NOMO-1 treated with dmso at 0.1 percent for 144 hours (cell line): Measurements from ENCODE around the gene NT5C2.
"Not testable (repeated sequence)": the region's sequence is repeated elsewhere in the genome, so short reads cannot be mapped to it uniquely, and the experiment has no call there.

Experiments used
- DNase-seq: peaks from one replicate; lab custom pipeline; 2025; ENCODE audit not compliant: unreplicated experiment; lab: John Stamatoyannopoulos, UW

Gene NT5C2

DNA sequence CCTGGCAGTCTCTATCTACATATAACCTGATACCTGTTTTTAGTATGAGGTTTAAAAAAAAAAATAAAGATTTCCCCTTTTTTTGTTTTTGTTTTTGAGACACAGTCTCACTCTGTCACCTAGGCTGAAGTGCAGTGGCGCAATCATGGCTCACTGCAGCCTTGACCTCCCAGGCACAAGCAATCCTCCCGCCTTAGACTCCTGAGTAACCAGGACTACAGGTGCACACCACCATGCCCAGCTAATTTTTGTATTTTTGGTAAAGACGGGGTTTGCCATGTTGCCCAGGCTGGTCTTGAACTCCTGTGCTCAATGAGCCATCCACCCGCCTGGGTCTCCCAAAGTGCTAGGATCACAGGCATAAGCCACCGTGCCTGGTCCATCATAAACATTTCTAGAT, 25.5 kb downstream of the NT5C2 start:
- DNase-seq = not testable (repeated sequence)

GRCh38 chr10:103166523-103166922, 26.5 kb downstream of the NT5C2 start:
- DNase-seq = no peak

GRCh38 chr10:103163766-103164403, 29.2 kb downstream of the NT5C2 start:
- not testable (repeated sequence) for DNase-seq

GRCh38 chr10:103157246-103157645, 35.8 kb downstream of the NT5C2 start:
- DNase-seq = no peak

- DNase-seq = no peak
Observed at GRCh38 chr10:103155471-103156085, 37.5 kb downstream of the NT5C2 start.

DNA sequence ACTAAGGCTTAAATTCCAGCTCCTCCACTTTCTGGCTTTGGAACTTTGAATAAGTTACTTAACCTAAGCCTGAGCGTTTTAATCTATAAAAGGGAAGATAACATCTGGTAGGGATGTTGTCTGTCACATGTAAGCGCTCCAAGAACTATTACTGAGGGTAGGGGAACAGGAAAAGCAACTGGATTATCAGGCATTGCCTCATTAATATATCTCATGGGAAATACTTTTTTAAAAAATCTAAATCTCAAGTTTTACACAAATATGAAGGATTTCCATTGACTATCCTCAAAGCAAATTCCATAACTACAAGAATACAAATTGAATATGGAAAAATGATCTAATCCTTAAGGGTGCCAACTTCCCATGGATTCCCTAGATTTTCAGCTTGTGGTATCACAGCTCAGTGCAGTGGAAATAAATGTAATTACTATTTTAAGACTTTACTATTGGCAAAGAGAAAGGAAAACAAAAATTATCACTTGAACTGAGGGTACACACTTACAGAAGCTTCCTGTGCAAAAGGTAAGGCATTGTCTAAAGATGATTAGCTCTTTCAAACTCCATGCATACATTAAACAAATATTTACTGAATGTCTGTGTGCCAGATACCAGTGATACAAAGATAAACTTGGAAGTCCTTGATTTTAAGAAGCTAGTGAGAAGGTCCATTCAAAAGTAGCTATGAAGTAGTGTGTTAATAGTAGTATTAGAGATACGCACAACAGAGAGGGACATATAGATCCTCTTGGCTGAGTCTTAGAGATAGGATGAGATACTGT, 38.4 kb downstream of the NT5C2 start:
- DNase-seq = no peak

GRCh38 chr10:103153302-103154197, 39.5 kb downstream of the NT5C2 start:
- DNase-seq = no peak

GRCh38 chr10:103149991-103150622, 43.0 kb downstream of the NT5C2 start:
- no peak for DNase-seq

DNA sequence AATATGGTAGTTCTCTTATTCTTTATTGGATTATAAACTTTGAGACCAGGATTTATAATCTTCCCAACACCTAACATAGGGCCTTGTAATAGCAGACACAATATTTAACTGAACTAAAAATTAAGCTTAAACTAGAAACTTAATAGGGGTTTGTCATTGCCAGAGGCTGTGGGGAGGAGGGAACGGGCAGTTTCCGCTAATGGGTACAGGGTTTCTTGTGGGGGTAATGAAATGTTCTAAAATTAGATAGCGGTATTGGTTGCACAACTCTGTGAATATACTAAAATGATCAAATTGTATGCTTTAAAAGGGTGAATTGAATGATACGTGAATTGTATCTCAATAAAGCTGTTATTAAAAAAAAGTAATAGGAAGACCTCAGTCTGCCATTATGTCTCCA, 45.4 kb downstream of the NT5C2 start:
- DNase-seq = no peak

GRCh38 chr10:103145860-103146466, 47.1 kb downstream of the NT5C2 start:
- no peak for DNase-seq

GRCh38 chr10:103145046-103145445, 48.0 kb downstream of the NT5C2 start:
- DNase-seq = no peak

DNA sequence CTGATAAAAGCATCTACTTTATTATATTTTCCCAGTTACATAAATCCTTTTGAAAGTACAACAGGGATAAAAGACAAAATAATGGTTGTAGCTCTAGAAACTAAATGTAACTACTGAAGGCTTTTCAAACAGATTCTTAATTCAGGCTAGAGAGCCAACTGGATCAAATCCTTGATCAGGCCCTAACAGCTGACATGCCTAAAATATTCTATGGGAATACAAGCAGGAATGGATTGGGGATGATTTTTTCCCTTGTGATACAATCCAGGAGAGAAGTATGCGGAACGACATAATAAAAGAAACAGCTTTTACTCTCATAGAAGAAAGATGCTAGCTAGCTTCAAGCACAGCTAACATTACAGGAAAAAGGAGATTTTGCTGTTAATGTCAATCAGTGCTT, 49.0 kb downstream of the NT5C2 start:
- DNase-seq = no peak

- DNase-seq = not testable (repeated sequence)
Observed at GRCh38 chr10:103143641-103144040, 49.4 kb downstream of the NT5C2 start.

DNA sequence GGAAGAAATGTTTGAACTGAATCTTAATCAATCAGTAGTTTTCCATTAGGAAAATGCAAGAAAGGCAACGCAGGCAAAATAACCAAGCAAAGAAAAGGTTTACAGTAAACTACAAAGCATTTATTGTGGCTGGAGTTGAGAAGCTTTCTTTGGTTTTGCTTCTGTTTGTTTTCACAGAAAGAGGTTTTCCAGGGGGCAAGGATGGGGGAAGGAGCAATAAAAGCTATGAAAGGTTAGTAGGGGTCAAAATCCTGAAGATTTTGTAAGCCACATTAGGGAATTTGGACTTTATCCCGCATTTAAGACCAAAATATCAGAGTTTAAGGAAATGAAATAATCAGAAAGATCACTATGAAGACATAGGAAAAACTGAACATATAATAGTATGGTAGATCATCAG, 51.1 kb downstream of the NT5C2 start:
- DNase-seq = no peak

- DNase-seq = no peak
Observed at GRCh38 chr10:103140469-103140868, 52.6 kb downstream of the NT5C2 start.

DNA sequence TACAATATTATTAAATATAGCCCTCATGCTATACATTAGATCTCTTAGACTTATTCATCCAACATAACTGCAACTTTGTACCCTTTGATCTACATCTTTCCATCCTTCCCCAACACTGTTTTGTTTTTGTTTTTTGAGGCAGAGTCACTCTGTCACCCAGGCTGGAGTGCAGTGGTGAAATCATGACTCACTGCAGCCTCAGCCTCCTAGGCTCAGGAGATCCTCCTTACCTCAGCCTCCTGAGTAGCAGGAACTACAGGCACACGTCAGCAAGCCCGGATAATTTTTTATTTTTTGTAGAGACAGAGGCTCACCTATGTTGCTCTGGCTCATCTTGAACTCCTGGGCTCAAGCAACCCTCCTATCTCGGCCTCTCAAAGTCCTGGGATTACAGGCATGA, 53.3 kb downstream of the NT5C2 start:
- no peak for DNase-seq

GRCh38 chr10:103135168-103135567, 57.9 kb downstream of the NT5C2 start:
- not testable (repeated sequence) for DNase-seq

- DNase-seq = no peak
Observed at GRCh38 chr10:103130910-103131309, 62.2 kb downstream of the NT5C2 start.

DNA sequence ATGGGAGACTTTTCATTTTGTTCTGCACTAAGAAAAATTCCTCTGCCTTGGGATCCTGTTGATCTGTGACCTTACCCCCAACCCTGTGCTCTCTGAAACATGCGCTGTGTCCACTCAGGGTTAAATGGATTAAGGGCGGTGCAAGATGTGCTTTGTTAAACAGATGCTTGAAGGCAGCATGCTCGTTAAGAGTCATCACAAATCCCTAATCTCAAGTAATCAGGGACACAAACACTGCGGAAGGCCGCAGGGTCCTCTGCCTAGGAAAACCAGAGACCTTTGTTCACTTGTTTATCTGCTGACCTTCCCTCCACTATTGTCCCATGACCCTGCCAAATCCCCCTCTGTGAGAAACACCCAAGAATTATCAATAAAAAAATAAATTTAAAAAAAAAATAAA, 62.9 kb downstream of the NT5C2 start:
- not testable (repeated sequence) for DNase-seq

GRCh38 chr10:103127241-103127640, 65.8 kb downstream of the NT5C2 start:
- DNase-seq = no peak
